HG03558 (cell line): Measurements from ENCODE around the gene MEOX1.

Source experiments
- ATAC-seq: cut with Tn5 transposase; IDR thresholded peaks from one replicate; pipeline ENCODE4 v1.9.1; 2021; ENCODE audit warnings: moderate number of reproducible peaks; ENCODE audit not compliant: unreplicated experiment; ENCODE audit errors: extremely low read depth

Gene MEOX1

DNA sequence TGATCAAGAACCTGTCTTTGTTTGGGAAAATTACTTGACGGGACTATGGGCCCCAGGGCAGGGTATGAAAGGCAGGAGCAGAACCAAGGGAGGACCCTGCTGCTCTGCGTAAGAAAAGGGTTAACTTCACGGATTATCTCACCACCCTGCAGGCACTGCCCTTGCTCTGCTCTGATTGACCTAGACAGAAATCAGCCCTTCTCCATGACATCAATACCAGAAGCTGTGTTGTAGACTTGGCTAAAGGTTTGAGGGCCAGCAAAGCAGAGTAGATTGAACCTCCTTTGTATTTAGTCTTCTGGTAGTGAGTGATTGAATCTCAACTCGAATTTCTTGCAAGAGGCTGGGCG is 62.7 kb downstream of the MEOX1 start:
- no peak for ATAC-seq

DNA sequence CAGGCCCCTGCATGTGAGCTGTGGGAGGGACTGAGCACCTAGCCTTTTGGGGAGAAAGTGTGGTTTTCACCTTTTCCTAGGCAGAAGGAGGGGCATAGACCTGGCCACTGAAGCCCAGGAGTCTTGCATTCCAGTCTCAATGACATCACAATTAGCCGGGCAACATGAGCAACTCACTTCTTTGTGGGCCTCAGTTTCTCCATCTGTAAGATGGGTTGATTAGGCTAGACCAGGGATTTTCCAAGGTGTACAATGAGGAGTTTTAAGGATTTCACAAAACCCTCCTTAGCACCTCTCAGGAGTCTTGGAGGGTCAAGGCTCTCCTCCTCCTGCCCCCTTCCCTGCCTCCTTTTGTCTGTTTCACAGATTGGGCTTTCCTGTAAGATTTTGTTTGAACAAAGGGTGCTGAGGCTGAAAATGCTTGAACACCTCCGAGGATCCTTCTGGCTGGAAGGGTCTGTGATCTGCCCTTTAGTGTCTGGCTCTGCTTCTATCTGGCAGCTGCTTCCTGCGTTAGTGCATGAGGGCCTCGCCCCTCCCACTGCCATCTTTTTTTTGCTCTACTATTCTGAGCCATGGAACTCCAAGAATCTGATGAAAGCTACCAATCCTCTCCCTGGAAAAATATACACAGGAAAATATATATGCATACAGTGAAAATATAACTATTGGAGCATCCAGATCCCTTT is 63.2 kb downstream of the MEOX1 start:
- ATAC-seq, result no peak

DNA sequence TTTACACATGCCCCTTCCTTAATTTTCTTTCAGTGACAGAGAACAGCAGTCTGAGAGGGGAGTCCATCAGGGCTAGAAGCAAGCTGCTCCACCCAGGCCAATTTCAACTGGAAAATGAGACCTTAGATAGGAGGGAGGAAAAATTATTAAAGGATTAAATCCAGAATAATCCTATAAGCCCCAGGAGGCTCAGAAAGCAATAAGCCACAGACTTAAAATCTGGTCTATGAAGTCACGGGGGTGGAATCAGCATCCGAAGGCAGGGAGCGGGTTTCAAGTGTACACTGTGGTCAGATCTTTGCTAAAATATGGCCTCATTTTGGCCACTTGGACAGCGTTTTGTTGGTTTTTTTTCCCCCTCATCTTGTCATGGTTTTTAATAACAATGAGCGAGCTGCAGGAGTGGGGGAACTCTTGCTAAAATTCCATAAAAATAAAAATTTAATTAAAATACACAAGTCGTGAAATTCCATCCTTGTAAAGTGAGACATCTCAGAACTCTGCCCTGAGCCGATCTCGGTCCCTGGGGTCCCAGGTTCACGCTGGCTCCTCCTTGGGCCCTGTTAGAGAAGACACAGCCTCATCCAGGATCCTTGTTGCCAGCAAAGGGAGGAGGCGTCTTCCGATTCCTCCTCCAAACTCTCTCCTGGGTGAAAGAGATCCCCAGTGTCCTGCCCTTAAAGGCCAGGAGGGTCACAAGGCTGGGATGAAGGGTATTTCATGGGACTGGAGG is 63.9 kb downstream of the MEOX1 start:
- ATAC-seq, result no peak

DNA sequence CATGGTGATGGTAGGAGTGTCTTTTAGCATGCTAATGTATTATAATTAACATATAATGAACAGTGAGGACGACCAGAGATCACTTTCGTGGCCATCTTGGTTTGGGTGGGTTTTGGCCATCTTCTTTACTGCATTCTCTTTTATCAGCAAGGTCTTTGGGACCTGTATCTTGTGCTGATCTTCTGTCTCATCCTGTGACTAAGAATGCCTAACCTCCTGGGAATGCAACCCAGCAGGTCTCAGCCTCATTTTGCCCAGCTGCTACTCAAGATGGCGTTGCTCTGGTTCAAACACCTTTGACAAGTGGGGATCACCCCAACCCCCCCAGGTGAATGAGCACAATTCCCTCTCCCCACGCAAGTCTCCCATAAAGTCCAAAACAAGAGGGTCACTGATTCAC is 66.3 kb downstream of the MEOX1 start:
- no peak for ATAC-seq

DNA sequence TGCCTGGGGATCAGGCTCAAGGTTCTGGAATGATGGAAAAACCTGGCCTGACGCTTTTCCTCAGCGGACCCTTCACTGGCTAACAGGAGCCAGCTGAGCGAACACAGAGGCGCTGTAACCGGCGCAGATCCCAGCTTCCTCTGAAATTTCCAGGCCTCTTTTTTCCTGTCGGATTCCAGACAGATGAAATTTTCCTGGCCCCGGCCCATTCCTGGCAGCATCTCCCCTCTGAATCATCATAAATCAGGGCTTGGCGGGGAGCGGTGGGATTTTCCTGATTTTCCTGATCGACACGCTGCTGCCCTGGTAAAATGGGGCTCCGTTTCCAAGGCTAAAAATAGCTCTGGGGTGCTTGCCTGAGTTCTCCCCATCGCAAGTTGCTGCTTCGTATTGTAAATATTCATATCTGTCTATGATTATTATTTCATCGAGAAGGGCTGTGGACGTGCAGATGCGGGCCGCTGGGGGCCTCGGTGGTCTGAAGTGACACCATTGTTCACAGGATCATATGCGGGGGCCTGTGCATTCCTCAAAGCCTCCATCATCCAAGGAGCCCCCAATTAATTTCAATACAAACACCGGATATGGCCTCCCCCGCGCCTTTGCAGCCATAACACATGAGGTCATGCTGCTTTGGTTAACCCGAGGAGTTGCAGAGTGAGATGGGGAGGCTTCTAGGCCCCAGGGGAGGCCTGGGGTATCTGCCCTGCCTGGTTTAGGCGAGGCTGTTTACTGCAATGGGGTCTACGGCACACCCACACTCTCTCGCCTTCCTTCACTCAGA is 69.8 kb downstream of the MEOX1 start:
- no peak for ATAC-seq

DNA sequence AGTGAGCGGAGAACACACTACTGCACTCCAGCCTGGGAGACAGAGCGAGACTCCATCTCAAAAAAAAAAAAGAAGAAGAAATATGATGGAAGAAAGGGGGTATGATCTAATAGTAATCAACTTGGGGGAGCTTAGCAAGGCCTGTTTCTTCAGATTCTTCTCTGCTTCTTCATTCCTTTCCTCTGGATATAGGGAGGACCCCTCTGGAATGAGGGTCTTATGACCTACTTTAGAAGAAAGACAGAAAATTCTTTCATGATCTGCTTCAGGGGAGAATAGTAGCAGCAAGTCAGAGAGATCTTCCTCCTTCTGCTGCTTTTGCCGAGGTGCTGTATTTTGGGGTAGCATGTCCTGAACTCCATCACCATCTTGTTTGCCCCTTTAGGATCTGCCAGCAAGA is 70.7 kb downstream of the MEOX1 start:
- ATAC-seq, result no peak
